Prostate gland (tissue), 2 donors: ENCODE measurements around the gene SLC38A10.
A peak's percentile ranks its signal among the peaks of the same experiment; 100 is the strongest.

Source experiments
- POLR2A ChIP-seq: fragments of 450-650 bp; IDR thresholded peaks from one replicate; pipeline ENCODE4 v1.6.1; 2016; ENCODE audit warnings: antibody characterized with exemption, mild to moderate bottlenecking
- POLR2AphosphoS5 ChIP-seq: sonication (generic); formaldehyde crosslinking; IDR thresholded peaks from one replicate; pipeline ENCODE4 v1.6.1; 2017; ENCODE audit warnings: antibody characterized with exemption
- TF ChIP-seq, protein P1 (sequence below), 4 experiments: fragments of 200-600 bp in 2 of 4; fragments of 450-650 bp in 2 of 4; sonication (generic) in 2 of 4; IDR thresholded peaks; 1 replicate in 3 of 4; 2 replicates in 1 of 4; pipeline ENCODE4 v1.5.1; 2016 to 2019; ENCODE audit warnings: antibody characterized with exemption in 4 of 4, mild to moderate bottlenecking in 2 of 4, moderate library complexity in 2 of 4

DNA sequence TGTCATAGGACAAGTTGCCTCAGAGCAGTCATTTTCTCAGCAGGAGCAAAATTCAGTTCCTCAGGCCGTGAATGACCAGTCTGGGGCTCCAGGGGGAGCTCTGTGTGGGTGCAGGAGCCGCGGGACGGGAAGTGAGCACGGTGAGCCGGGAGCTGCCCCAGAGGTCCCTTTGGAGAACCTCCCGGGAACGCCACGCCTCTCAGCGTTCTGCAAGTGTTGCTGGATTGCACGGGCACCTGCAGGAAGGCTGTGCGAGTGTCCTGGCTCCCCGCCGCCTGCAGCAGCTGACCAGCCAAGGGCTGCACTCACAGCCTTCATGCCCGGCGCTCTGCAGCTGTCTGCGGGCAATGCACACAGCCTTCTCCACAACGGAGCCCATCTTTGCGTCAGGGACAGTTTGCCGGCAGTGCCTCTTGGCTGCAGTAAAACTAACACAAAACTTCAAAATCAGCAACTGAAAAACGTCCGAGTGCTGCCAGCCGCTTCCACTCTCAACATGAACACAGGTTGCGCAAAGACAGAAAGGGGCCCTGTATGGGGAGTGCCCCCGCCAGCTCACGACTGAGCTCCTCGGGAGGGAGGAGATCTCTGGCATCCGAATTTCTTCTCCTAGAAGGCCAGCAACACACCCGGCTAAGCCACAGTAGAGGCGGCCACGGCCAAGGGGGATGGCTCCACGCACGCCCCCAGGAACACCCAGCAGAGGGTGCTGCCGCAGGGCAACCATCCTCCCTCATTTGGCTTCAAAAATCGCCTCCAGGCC is 40.0 kb downstream of the SLC38A10 start:
- TF ChIP-seq, protein P1, sequence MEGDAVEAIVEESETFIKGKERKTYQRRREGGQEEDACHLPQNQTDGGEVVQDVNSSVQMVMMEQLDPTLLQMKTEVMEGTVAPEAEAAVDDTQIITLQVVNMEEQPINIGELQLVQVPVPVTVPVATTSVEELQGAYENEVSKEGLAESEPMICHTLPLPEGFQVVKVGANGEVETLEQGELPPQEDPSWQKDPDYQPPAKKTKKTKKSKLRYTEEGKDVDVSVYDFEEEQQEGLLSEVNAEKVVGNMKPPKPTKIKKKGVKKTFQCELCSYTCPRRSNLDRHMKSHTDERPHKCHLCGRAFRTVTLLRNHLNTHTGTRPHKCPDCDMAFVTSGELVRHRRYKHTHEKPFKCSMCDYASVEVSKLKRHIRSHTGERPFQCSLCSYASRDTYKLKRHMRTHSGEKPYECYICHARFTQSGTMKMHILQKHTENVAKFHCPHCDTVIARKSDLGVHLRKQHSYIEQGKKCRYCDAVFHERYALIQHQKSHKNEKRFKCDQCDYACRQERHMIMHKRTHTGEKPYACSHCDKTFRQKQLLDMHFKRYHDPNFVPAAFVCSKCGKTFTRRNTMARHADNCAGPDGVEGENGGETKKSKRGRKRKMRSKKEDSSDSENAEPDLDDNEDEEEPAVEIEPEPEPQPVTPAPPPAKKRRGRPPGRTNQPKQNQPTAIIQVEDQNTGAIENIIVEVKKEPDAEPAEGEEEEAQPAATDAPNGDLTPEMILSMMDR (IDR thresholded peaks at IDR 0.05): peak in 3 of 4 experiments; percentile 59 to 87 (median 85)
- TF ChIP-seq POLR2A (no peak), POLR2AphosphoS5 (peak; percentile 83)
